Colonic mucosa (tissue), 4 donors: ENCODE data around the gene TYROBP. TPM values are rescaled to one million over a fixed set of nuclear protein-coding genes. Genes with fewer than 3 reads are reported as not detected.
A peak's percentile ranks its signal among the peaks of the same experiment; 100 is the strongest.

Experiments used
- DNase-seq: peaks from one replicate; pipeline ENCODE4 v3.0.0-alpha.2; 2020
- H3K27ac ChIP-seq: fragments of 200-600 bp; one replicate; pipeline ENCODE4 v1.8.0; 2021
- H3K27me3 ChIP-seq: fragments of 200-600 bp; one replicate; pipeline ENCODE4 v1.8.0; 2021
- H3K36me3 ChIP-seq: fragments of 200-600 bp; one replicate; pipeline ENCODE4 v1.8.0; 2021
- H3K4me1 ChIP-seq: fragments of 200-600 bp; one replicate; pipeline ENCODE4 v1.8.0; 2021; ENCODE audit warnings: mild to moderate bottlenecking
- H3K4me3 ChIP-seq: fragments of 200-600 bp; one replicate; pipeline ENCODE4 v1.8.0; 2021
- H3K9ac ChIP-seq, 2 donors: one replicate each; pipeline ENCODE4 v1.7.0; 2013; ENCODE audit warnings: control low read depth in 2 of 2, low read depth in 2 of 2, low read length in 2 of 2
- H3K9me3 ChIP-seq: fragments of 200-600 bp; one replicate; pipeline ENCODE4 v1.8.0; 2021
- CTCF ChIP-seq: fragments of 200-600 bp; IDR thresholded peaks from one replicate; pipeline ENCODE4 v1.8.0; 2022; ENCODE audit warnings: antibody characterized with exemption, mild to moderate bottlenecking
- intact Hi-C: fragments of 100-400 bp; cut with DNase I; formaldehyde crosslinking; loops from one replicate; pipeline ENCODE4 v1.14.1; 2022
- total RNA-seq, 2 donors: library from RNA; stranded (reverse); fragmentation: NEBNext Ultra II Directional in 1 of 2; extraction: Animal tissue kit (Norgen Biotek cat#: 25700) in 1 of 2; gene quantifications; one replicate each; pipeline ENCODE4 v1.2.1, GENCODE V29; 2021
- donor health status: healthy.
- donor health status: DM: no; HTN: no; CAD: no.
- donor health status: DM: no; HTN: no; CAD: no.

The TYROBP gene
- total RNA-seq, 2 donors from 2014 or later = 10.4 to 32.8 TPM

GRCh38 chr19:35939307-35940077 lies 31.4 kb upstream of the TYROBP start:
- Histone ChIP-seq H3K4me3 (no peak overlapping the region), H3K9me3 (no peaks in the 10 kb centered on the region), H3K36me3 (no peaks in the 10 kb centered on the region), H3K27ac (no peak overlapping the region), H3K9ac (no peak overlapping the region), H3K27me3 (no peaks in the 10 kb centered on the region), H3K4me1 (peaks cover 5% of the 10 kb centered on the region)
- no peak for DNase-seq
- intact Hi-C loops = loop anchor here (10.0 kb wide), 1 partner anchor 195 kb away; the partner anchor contains the start of genes IGFLR1, LIN37, PSENEN and U2AF1L4
- no peak for TF ChIP-seq CTCF

DNA sequence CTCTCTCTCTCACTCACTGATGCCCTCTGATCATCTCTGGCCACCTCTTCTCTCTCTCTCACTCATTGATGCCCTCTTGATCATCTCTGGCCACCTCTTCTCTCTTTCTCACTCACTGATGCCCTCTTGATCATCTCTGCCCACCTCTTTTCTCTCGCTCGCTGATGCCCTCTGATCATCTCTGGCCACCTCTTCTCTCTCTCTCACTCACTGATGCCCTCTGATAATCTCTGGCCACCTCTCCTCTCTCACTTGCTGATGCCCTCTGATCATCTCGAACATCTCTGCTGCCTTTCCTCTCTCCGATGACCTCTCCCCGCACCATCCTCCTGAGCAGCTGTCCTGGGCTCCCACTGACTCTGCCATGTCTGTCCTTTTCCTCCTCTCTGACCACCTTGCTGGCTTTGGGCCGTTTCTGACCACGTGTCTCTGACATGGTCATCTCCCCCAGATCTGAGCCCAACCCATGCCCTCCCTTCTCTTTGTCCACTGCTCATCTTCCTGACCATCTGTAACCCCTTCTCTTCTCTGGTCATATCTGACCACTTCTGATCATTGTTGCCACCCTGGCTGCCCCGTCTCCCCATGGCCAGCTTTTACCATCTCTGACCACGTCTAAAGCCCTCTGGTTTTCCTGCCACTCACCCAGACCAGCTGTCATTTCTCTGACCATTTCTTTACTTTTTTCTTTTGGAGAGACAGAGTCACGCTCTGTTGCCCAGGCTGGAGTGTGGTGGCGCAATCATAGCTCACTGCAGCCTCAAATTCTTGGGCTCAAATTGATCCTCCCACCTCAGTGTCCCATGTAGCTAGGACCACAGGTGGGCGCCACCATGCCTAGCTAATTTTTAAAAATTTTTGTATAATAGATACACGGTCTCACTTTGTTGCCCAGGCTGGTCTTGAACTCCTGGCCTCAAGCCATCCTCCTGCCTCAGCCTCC lies 30.5 kb upstream of the TYROBP start:
- intact Hi-C loops = loop anchor here (10.0 kb wide), 1 partner anchor 194 kb away; the partner anchor contains the start of genes IGFLR1, LIN37, PSENEN and U2AF1L4
- no peaks in the 10 kb centered on the region for H3K27me3 ChIP-seq
- no peaks in the 10 kb centered on the region for H3K36me3 ChIP-seq
- H3K9ac ChIP-seq = no peak overlapping the region
- no peak for TF ChIP-seq CTCF
- no peak for DNase-seq
- H3K4me1 ChIP-seq = peaks cover 5% of the 10 kb centered on the region
- H3K27ac ChIP-seq = no peak overlapping the region
- H3K9me3 ChIP-seq = no peaks in the 10 kb centered on the region
- H3K4me3 ChIP-seq = no peak overlapping the region

- Histone ChIP-seq H3K27ac (no peak overlapping the region), H3K9ac (peak overlapping the region; percentile 16 to 47), H3K4me3 (peak overlapping the region; percentile 53), H3K9me3 (no peaks in the 10 kb centered on the region), H3K4me1 (peaks cover 5% of the 10 kb centered on the region), H3K36me3 (no peaks in the 10 kb centered on the region), H3K27me3 (no peaks in the 10 kb centered on the region)
- intact Hi-C loops = loop anchor here (10.0 kb wide), 1 partner anchor 193 kb away; the partner anchor contains the start of genes IGFLR1, LIN37, PSENEN and U2AF1L4
- no peak for DNase-seq
- TF ChIP-seq CTCF = no peak
Measured at GRCh38 chr19:35937345-35938281, 29.5 kb upstream of the TYROBP start.

GRCh38 chr19:35936738-35937268 lies 28.7 kb upstream of the TYROBP start:
- no peaks in the 10 kb centered on the region for H3K27me3 ChIP-seq
- H3K9me3 ChIP-seq = no peaks in the 10 kb centered on the region
- peak overlapping the region; percentile 53 for H3K4me3 ChIP-seq
- no peaks in the 10 kb centered on the region for H3K36me3 ChIP-seq
- TF ChIP-seq CTCF = no peak
- DNase-seq = no peak
- intact Hi-C loops = loop anchor here (10.0 kb wide), 1 partner anchor 192 kb away; the partner anchor contains the start of genes IGFLR1, LIN37, PSENEN and U2AF1L4
- peaks cover 5% of the 10 kb centered on the region for H3K4me1 ChIP-seq
- H3K9ac ChIP-seq = peak overlapping the region; percentile 66 to 82
- no peak overlapping the region for H3K27ac ChIP-seq
